ENCODE results near the gene GREM1. TPM values are rescaled to one million over a fixed set of nuclear protein-coding genes. Genes with fewer than 3 reads are reported as not detected.

Gene GREM1
- total RNA-seq, 4 donors from 2014 or later, result 10.9 to 42.3 (median 17.8) TPM

- Histone ChIP-seq H3K36me3 (no peaks in the 10 kb centered on the region), H3K4me1 (peaks cover 0 to 14% (median 1%) of the 10 kb centered on the region in 4 donors), H3K27ac (peak overlapping the region in 1 of 4 donors; percentile 33), H3K27me3 (no peaks in the 10 kb centered on the region), H3K9me3 (no peaks in the 10 kb centered on the region), H3K4me3 (no peak overlapping the region)
- intact Hi-C loops (cut with DNase I; ENCODE audit: low total_unique reads) (no loop called here), in situ Hi-C loops (cut with MboI; ENCODE audit: low pct_ligation_motif_present in 1 of 4, low pct_unique_long_range_greater_than_20kb in 1 of 4, low sequenced_read_pairs in 3 of 4) (loop anchor here in 1 of 4 donors (25.0 kb wide), 1 partner anchor 110 kb away; no protein-coding TSS in a partner anchor)
- no peak for DNase-seq
- TF ChIP-seq POLR2AphosphoS5 (IDR thresholded peaks at IDR 0.05) (no peak), POLR2A (IDR thresholded peaks at IDR 0.05) (no peak), EP300 (IDR thresholded peaks at IDR 0.05; ENCODE audit: low read depth) (no peak)
- TF ChIP-seq, protein P1, sequence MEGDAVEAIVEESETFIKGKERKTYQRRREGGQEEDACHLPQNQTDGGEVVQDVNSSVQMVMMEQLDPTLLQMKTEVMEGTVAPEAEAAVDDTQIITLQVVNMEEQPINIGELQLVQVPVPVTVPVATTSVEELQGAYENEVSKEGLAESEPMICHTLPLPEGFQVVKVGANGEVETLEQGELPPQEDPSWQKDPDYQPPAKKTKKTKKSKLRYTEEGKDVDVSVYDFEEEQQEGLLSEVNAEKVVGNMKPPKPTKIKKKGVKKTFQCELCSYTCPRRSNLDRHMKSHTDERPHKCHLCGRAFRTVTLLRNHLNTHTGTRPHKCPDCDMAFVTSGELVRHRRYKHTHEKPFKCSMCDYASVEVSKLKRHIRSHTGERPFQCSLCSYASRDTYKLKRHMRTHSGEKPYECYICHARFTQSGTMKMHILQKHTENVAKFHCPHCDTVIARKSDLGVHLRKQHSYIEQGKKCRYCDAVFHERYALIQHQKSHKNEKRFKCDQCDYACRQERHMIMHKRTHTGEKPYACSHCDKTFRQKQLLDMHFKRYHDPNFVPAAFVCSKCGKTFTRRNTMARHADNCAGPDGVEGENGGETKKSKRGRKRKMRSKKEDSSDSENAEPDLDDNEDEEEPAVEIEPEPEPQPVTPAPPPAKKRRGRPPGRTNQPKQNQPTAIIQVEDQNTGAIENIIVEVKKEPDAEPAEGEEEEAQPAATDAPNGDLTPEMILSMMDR (IDR thresholded peaks at IDR 0.05), result no peak
- WGBS, 2 donors (ENCODE audit: low coverage in 1 of 2), result 51 to 55% methylated on average over 5 of the region's 5 CpGs
Measured at GRCh38 chr15:32677238-32677750, 40.5 kb upstream of the GREM1 start.

- intact Hi-C loops (cut with DNase I; ENCODE audit: low total_unique reads) (no loop called here), in situ Hi-C loops (cut with MboI; ENCODE audit: low pct_ligation_motif_present in 1 of 4, low pct_unique_long_range_greater_than_20kb in 1 of 4, low sequenced_read_pairs in 3 of 4) (loop anchor here in 1 of 4 donors (25.0 kb wide), 1 partner anchor 108 kb away; no protein-coding TSS in a partner anchor)
- Histone ChIP-seq H3K27ac (no peak overlapping the region), H3K36me3 (no peaks in the 10 kb centered on the region), H3K27me3 (no peaks in the 10 kb centered on the region), H3K4me3 (no peak overlapping the region), H3K4me1 (peaks cover 0 to 14% (median 1%) of the 10 kb centered on the region in 4 donors), H3K9me3 (no peaks in the 10 kb centered on the region)
- no peak for DNase-seq
- TF ChIP-seq POLR2A (IDR thresholded peaks at IDR 0.05) (no peak), POLR2AphosphoS5 (IDR thresholded peaks at IDR 0.05) (no peak), EP300 (IDR thresholded peaks at IDR 0.05; ENCODE audit: low read depth) (no peak)
- TF ChIP-seq, protein P1 (IDR thresholded peaks at IDR 0.05), result no peak
- WGBS, 2 donors (ENCODE audit: low coverage in 1 of 2), result 97 to 99% methylated on average over 4 of the region's 4 CpGs
Measured at GRCh38 chr15:32679298-32679690, 38.5 kb upstream of the GREM1 start.

GRCh38 chr15:32682569-32682968, 35.2 kb upstream of the GREM1 start:
- Histone ChIP-seq H3K4me1 (peaks cover 0 to 3% (median under 1%) of the 10 kb centered on the region in 4 donors), H3K27ac (no peak overlapping the region), H3K27me3 (no peaks in the 10 kb centered on the region), H3K36me3 (no peaks in the 10 kb centered on the region), H3K4me3 (no peak overlapping the region), H3K9me3 (no peaks in the 10 kb centered on the region)
- TF ChIP-seq POLR2AphosphoS5 (IDR thresholded peaks at IDR 0.05) (peak in 1 of 3 donors; percentile 35), EP300 (IDR thresholded peaks at IDR 0.05; ENCODE audit: low read depth) (no peak), POLR2A (IDR thresholded peaks at IDR 0.05) (no peak)
- 75 to 90% methylated on average over 1 to 3 of the region's 3 CpGs for WGBS, 2 donors (ENCODE audit: low coverage in 1 of 2)
- intact Hi-C loops (cut with DNase I; ENCODE audit: low total_unique reads), result no loop called here
- no peak for DNase-seq
- in situ Hi-C loops (cut with MboI; ENCODE audit: low pct_ligation_motif_present in 1 of 4, low pct_unique_long_range_greater_than_20kb in 1 of 4, low sequenced_read_pairs in 3 of 4), result loop anchor here in 1 of 4 donors (25.0 kb wide), 1 partner anchor 105 kb away; no protein-coding TSS in a partner anchor

- Histone ChIP-seq H3K9me3 (no peaks in the 10 kb centered on the region), H3K4me3 (no peak overlapping the region), H3K27me3 (no peaks in the 10 kb centered on the region), H3K27ac (no peak overlapping the region), H3K36me3 (no peaks in the 10 kb centered on the region), H3K4me1 (peaks cover 0 to 3% (median 0%) of the 10 kb centered on the region in 4 donors)
- WGBS, 2 donors (ENCODE audit: low coverage in 1 of 2), result 90 to 97% methylated on average over 1 to 2 of the region's 2 CpGs
- no peak for DNase-seq
- intact Hi-C loops (cut with DNase I; ENCODE audit: low total_unique reads), result no loop called here
- TF ChIP-seq POLR2A (IDR thresholded peaks at IDR 0.05) (no peak), POLR2AphosphoS5 (IDR thresholded peaks at IDR 0.05) (no peak), EP300 (IDR thresholded peaks at IDR 0.05; ENCODE audit: low read depth) (no peak)
- TF ChIP-seq, protein P1 (IDR thresholded peaks at IDR 0.05), result no peak
- in situ Hi-C loops (cut with MboI; ENCODE audit: low pct_ligation_motif_present in 1 of 4, low pct_unique_long_range_greater_than_20kb in 1 of 4, low sequenced_read_pairs in 3 of 4), result loop anchor here in 1 of 4 donors (25.0 kb wide), 1 partner anchor 104 kb away; no protein-coding TSS in a partner anchor
Measured at GRCh38 chr15:32682977-32683630, 34.7 kb upstream of the GREM1 start.
